Panc1 (cell line): ENCODE results near the gene ATXN10.

Source experiments
- CTCF ChIP-seq: fragments of 450-650 bp; IDR thresholded peaks from 2 replicates; pipeline ENCODE4 v1.5.1; 2017; ENCODE audit warnings: mild to moderate bottlenecking
- POLR2AphosphoS5 ChIP-seq: IDR thresholded peaks from 2 replicates; pipeline ENCODE4 v1.6.1; 2012; ENCODE audit warnings: mild to moderate bottlenecking, low read depth, low read length, moderate library complexity
- REST ChIP-seq, 2 experiments: IDR thresholded peaks; 2 replicates each; pipeline ENCODE4 v1.6.1; 2011 to 2012; ENCODE audit warnings: low read depth in 2 of 2, control low read depth in 1 of 2, low read length in 1 of 2, mild to moderate bottlenecking in 1 of 2, moderate library complexity in 1 of 2; ENCODE audit not compliant: insufficient read depth in 1 of 2
- SIN3A ChIP-seq: IDR thresholded peaks from 2 replicates; pipeline ENCODE4 v1.6.1; 2012; ENCODE audit warnings: low read depth, mild to moderate bottlenecking, low read length, moderate library complexity, borderline replicate concordance; ENCODE audit not compliant: insufficient read depth
- TCF7L2 ChIP-seq: IDR thresholded peaks from 2 replicates; pipeline ENCODE4 v1.6.1; 2011; ENCODE audit warnings: mild to moderate bottlenecking, low read depth, low read length, inconsistent platforms

- TF ChIP-seq CTCF (no peak), POLR2AphosphoS5 (no peak), SIN3A (no peak), REST (IDR thresholded peaks at IDR 0.05; ENCODE audit: insufficient read depth in 1 of 2, low read depth in 2 of 2, low read length in 1 of 2) (no peak), TCF7L2 (no peak)
These were observed 31.9 kb upstream of the ATXN10 start for GRCh38 chr22:45639747-45640102.
